HepG2 (cell line): ENCODE data around the gene TMCO4. TPM values are rescaled to one million over a fixed set of nuclear protein-coding genes. Genes with fewer than 3 reads are reported as not detected.

Experiments
- BCL6 ChIP-seq: IDR thresholded peaks from 2 replicates; pipeline ENCODE4 v1.6.1; 2016; ENCODE audit warnings: missing genetic modification reagents, missing compliant biosample characterization
- BORCS8-MEF2B ChIP-seq: sonication (generic); formaldehyde crosslinking; IDR thresholded peaks from 2 replicates; pipeline ENCODE4 v1.8.0; 2022; ENCODE audit warnings: mild to moderate bottlenecking, missing genetic modification reagents
- HOXA7 ChIP-seq: sonication (generic); formaldehyde crosslinking; IDR thresholded peaks from 2 replicates; pipeline ENCODE4 v1.8.1; 2022; ENCODE audit warnings: mild to moderate bottlenecking, missing genetic modification reagents, moderate library complexity
- MEIS2 ChIP-seq: sonication (generic); formaldehyde crosslinking; IDR thresholded peaks from 2 replicates; pipeline ENCODE4 v1.9.0; 2021; ENCODE audit warnings: mild to moderate bottlenecking, missing genetic modification reagents
- SP140L ChIP-seq: sonication (generic); formaldehyde crosslinking; IDR thresholded peaks from 2 replicates; pipeline ENCODE4 v1.4.0; 2020; ENCODE audit warnings: missing genetic modification reagents, borderline replicate concordance
- THAP7 ChIP-seq: sonication (generic); formaldehyde crosslinking; IDR thresholded peaks from 2 replicates; pipeline ENCODE4 v1.8.1; 2023; ENCODE audit warnings: mild to moderate bottlenecking, missing genetic modification reagents
- ZHX2 ChIP-seq, 2 experiments: sonication (generic) in 1 of 2; formaldehyde crosslinking in 1 of 2; IDR thresholded peaks; 2 replicates each; pipeline versions ENCODE4 v1.6.1 to v1.9.0; 2014 to 2022; ENCODE audit warnings: antibody characterized with exemption in 1 of 2, borderline replicate concordance in 1 of 2, inconsistent platforms in 1 of 2, low read depth in 1 of 2, missing genetic modification reagents in 1 of 2
- ZNF672 ChIP-seq: sonication (generic); formaldehyde crosslinking; IDR thresholded peaks from 2 replicates; pipeline ENCODE4 v1.8.1; 2022; ENCODE audit warnings: missing genetic modification reagents
- polyA plus RNA-seq, 8 experiments: library from polyadenylated mRNA; depleted of rRNA in 3 of 8; stranded (reverse) in 7 of 8; unstranded in 1 of 8; fragments of >200 nt; fragmentation: Illumina TruSeq in 4 of 8; extraction: Trizol in 4 of 8; gene quantifications; 2 replicates each; pipeline versions ENCODE4 v1.2.1 to v1.2.3, GENCODE V29; 2011 to 2016; ENCODE audit warnings: low read depth in 4 of 8, missing spikeins in 1 of 8, mixed read lengths in 1 of 8; ENCODE audit not compliant: insufficient read depth in 1 of 8
- total RNA-seq, 5 experiments: library from RNA; depleted of rRNA; stranded (reverse); fragments of >200 nt; fragmentation: Illumina TruSeq; extraction: Trizol; gene quantifications; 2 replicates each; pipeline ENCODE4 v1.2.3, GENCODE V29; 2016; ENCODE audit warnings: low read depth in 1 of 5

The TMCO4 gene
- total and polyA plus RNA-seq, 2 of the 13 experiments (the other 11 are each of a cell fraction or from before 2014, with no cell fraction given), result 2.1 to 4.1 TPM

GRCh38 chr1:19717467-19717866, 82.2 kb downstream of the TMCO4 start (continued):
- no peak for TF ChIP-seq ZHX2 (IDR thresholded peaks at IDR 0.05; ENCODE audit: low read depth)
- no peak for TF ChIP-seq ZHX2 (CRISPR knock-in tag; IDR thresholded peaks at IDR 0.05; ENCODE audit: borderline replicate concordance)
- no peak for TF ChIP-seq HOXA7 (CRISPR knock-in tag)
- no peak for TF ChIP-seq ZNF672 (CRISPR knock-in tag)
- no peak for TF ChIP-seq BORCS8-MEF2B (CRISPR knock-in tag)
- no peak for TF ChIP-seq THAP7
- no peak for TF ChIP-seq SP140L (CRISPR knock-in tag)
- no peak for TF ChIP-seq MEIS2 (CRISPR knock-in tag)
- no peak for TF ChIP-seq BCL6 (CRISPR knock-in tag)
